ENCODE results near the gene KMT2D.

Gene KMT2D

DNA sequence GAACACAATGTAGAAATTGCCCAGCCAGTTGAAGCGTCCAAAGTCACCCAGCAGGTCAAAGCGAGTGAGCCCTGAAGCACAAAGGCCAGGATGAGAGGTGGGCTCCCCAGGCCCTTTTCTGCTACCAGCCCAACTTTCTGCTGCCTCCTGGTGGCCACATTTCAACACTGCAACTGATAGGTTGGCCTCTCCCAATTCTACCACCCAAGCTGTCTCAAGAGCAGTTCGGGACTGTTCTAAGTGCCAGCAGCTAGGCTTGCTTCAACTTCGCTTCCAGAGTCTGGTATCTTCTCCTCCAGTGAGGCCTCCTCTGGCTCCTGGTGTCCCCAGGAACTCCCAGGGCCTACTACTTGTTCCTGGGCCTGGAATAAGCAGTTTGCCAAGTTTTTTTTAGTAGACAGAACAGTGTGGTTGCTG lies 37.4 kb upstream of the KMT2D start:
- Histone ChIP-seq H3K23ac (ENCODE audit: low read length in 2 of 2) (no peak overlapping the region), H3K79me1 (replicated peaks; ENCODE audit: low read length, poor library complexity, severe bottlenecking) (peaks cover 12% of the 10 kb centered on the region), H3K9ac (ENCODE audit: low read length) (no peak overlapping the region), H2BK120ac (ENCODE audit: low read depth, low read length) (no peak overlapping the region), H3K36me3 (ENCODE audit: control insufficient read depth in 1 of 2, insufficient read depth in 2 of 2, low read depth in 1 of 2, low read length in 2 of 2) (peaks cover 45 to 65% of the 10 kb centered on the region in 2 experiments), H2AFZ (ENCODE audit: low read depth, low read length) (no peak overlapping the region), H2BK15ac (ENCODE audit: low read depth, poor library complexity, severe bottlenecking) (no peak overlapping the region), H3K18ac (ENCODE audit: low read depth in 1 of 2, low read length in 2 of 2) (no peak overlapping the region), H3K4me2 (ENCODE audit: low read length, poor library complexity, severe bottlenecking) (no peak overlapping the region), H4K8ac (ENCODE audit: low read length) (no peak overlapping the region), H3K4ac (ENCODE audit: low read depth in 1 of 2, low read length in 2 of 2) (no peak overlapping the region), H3K27me3 (ENCODE audit: control insufficient read depth in 1 of 2, insufficient read depth in 1 of 2, low read length in 2 of 2) (peaks cover 27 to 29% of the 10 kb centered on the region in 2 experiments), H2AK5ac (ENCODE audit: low read length, severe bottlenecking) (no peak overlapping the region), H2BK12ac (ENCODE audit: low read length in 2 of 2) (no peak overlapping the region), H3K4me3 (ENCODE audit: insufficient read depth in 1 of 2, low read depth in 1 of 2, low read length in 2 of 2) (no peak overlapping the region), H2BK5ac (ENCODE audit: low read depth, low read length, poor library complexity, severe bottlenecking) (no peak overlapping the region), H3K4me1 (ENCODE audit: control insufficient read depth, insufficient read depth, low read depth, low read length) (peaks cover 13% of the 10 kb centered on the region), H4K91ac (ENCODE audit: low read length) (no peak overlapping the region), H3K9me3 (ENCODE audit: control insufficient read depth, low read length) (no peaks in the 10 kb centered on the region), H3K14ac (ENCODE audit: low read length in 2 of 2) (no peak overlapping the region), H3K27ac (ENCODE audit: low read length, poor library complexity, severe bottlenecking) (no peak overlapping the region)
- DNase-seq, result peak; percentile 55
- 60% methylated on average over 4 of the region's 4 CpGs for WGBS

- Histone ChIP-seq H3K9me3 (ENCODE audit: control insufficient read depth, low read length) (no peaks in the 10 kb centered on the region), H2AFZ (ENCODE audit: low read depth, low read length) (no peak overlapping the region), H3K14ac (ENCODE audit: low read length in 2 of 2) (no peak overlapping the region), H3K4me1 (ENCODE audit: control insufficient read depth, insufficient read depth, low read depth, low read length) (peaks cover 16% of the 10 kb centered on the region), H3K4me2 (ENCODE audit: low read length, poor library complexity, severe bottlenecking) (no peak overlapping the region), H3K27me3 (ENCODE audit: control insufficient read depth in 1 of 2, insufficient read depth in 1 of 2, low read length in 2 of 2) (peaks cover 34 to 35% of the 10 kb centered on the region in 2 experiments), H2BK15ac (ENCODE audit: low read depth, poor library complexity, severe bottlenecking) (no peak overlapping the region), H2BK5ac (ENCODE audit: low read depth, low read length, poor library complexity, severe bottlenecking) (no peak overlapping the region), H4K91ac (ENCODE audit: low read length) (no peak overlapping the region), H3K9ac (ENCODE audit: low read length) (no peak overlapping the region), H3K36me3 (ENCODE audit: control insufficient read depth in 1 of 2, insufficient read depth in 2 of 2, low read depth in 1 of 2, low read length in 2 of 2) (peaks cover 39 to 58% of the 10 kb centered on the region in 2 experiments), H2AK5ac (ENCODE audit: low read length, severe bottlenecking) (no peak overlapping the region), H2BK120ac (ENCODE audit: low read depth, low read length) (no peak overlapping the region), H3K4ac (ENCODE audit: low read depth in 1 of 2, low read length in 2 of 2) (no peak overlapping the region), H2BK12ac (ENCODE audit: low read length in 2 of 2) (no peak overlapping the region), H3K27ac (ENCODE audit: low read length, poor library complexity, severe bottlenecking) (no peak overlapping the region), H3K23ac (ENCODE audit: low read length in 2 of 2) (no peak overlapping the region), H3K18ac (ENCODE audit: low read depth in 1 of 2, low read length in 2 of 2) (no peak overlapping the region), H4K8ac (ENCODE audit: low read length) (no peak overlapping the region), H3K79me1 (replicated peaks; ENCODE audit: low read length, poor library complexity, severe bottlenecking) (peaks cover 5% of the 10 kb centered on the region), H3K4me3 (ENCODE audit: insufficient read depth in 1 of 2, low read depth in 1 of 2, low read length in 2 of 2) (no peak overlapping the region)
- no peak for DNase-seq
- 94% methylated on average over 3 of the region's 3 CpGs for WGBS
These were observed 36.8 kb upstream of the KMT2D start for GRCh38 chr12:49097381-49097780.

GRCh38 chr12:49094975-49095365 lies 34.4 kb upstream of the KMT2D start:
- H2AK5ac ChIP-seq (ENCODE audit: low read length, severe bottlenecking), result no peak overlapping the region
- H3K9me3 ChIP-seq (ENCODE audit: control insufficient read depth, low read length), result no peaks in the 10 kb centered on the region
- no peak overlapping the region for H2BK12ac ChIP-seq (ENCODE audit: low read length in 2 of 2)
- no peak overlapping the region for H2BK5ac ChIP-seq (ENCODE audit: low read depth, low read length, poor library complexity, severe bottlenecking)
- H3K4me1 ChIP-seq (ENCODE audit: control insufficient read depth, insufficient read depth, low read depth, low read length), result peaks cover 28% of the 10 kb centered on the region
- no peak overlapping the region for H4K91ac ChIP-seq (ENCODE audit: low read length)
- no peaks in the 10 kb centered on the region for H3K79me1 ChIP-seq (replicated peaks; ENCODE audit: low read length, poor library complexity, severe bottlenecking)
- H3K36me3 ChIP-seq (ENCODE audit: control insufficient read depth in 1 of 2, insufficient read depth in 2 of 2, low read depth in 1 of 2, low read length in 2 of 2), result peaks cover 17 to 34% of the 10 kb centered on the region in 2 experiments
- H2BK15ac ChIP-seq (ENCODE audit: low read depth, poor library complexity, severe bottlenecking), result no peak overlapping the region
- H3K27me3 ChIP-seq (ENCODE audit: control insufficient read depth in 1 of 2, insufficient read depth in 1 of 2, low read length in 2 of 2), result peaks cover 54 to 58% of the 10 kb centered on the region in 2 experiments
- H3K4me3 ChIP-seq (ENCODE audit: insufficient read depth in 1 of 2, low read depth in 1 of 2, low read length in 2 of 2), result no peak overlapping the region
- DNase-seq, result no peak
- H3K18ac ChIP-seq (ENCODE audit: low read depth in 1 of 2, low read length in 2 of 2), result no peak overlapping the region
- H3K9ac ChIP-seq (ENCODE audit: low read length), result no peak overlapping the region
- no peak overlapping the region for H3K27ac ChIP-seq (ENCODE audit: low read length, poor library complexity, severe bottlenecking)
- H3K14ac ChIP-seq (ENCODE audit: low read length in 2 of 2), result no peak overlapping the region
- no peak overlapping the region for H4K8ac ChIP-seq (ENCODE audit: low read length)
- H2BK120ac ChIP-seq (ENCODE audit: low read depth, low read length), result no peak overlapping the region
- no peak overlapping the region for H3K4ac ChIP-seq (ENCODE audit: low read depth in 1 of 2, low read length in 2 of 2)
- H3K4me2 ChIP-seq (ENCODE audit: low read length, poor library complexity, severe bottlenecking), result no peak overlapping the region
- 84% methylated on average over 2 of the region's 2 CpGs for WGBS
- no peak overlapping the region for H3K23ac ChIP-seq (ENCODE audit: low read length in 2 of 2)
- H2AFZ ChIP-seq (ENCODE audit: low read depth, low read length), result no peak overlapping the region

GRCh38 chr12:49094160-49094974 lies 33.8 kb upstream of the KMT2D start, which contains the start of gene DHH:
TSS of gene DHH (minus strand) at chr12:49094801. CDS start at chr12:49094512, 289 bp downstream.
- no peak within 1 kb of the TSS for H4K8ac ChIP-seq (ENCODE audit: low read length)
- H2BK120ac ChIP-seq (ENCODE audit: low read depth, low read length), result no peak within 1 kb of the TSS
- peak; percentile 21 for DNase-seq
- no peak within 1 kb of the TSS for H2BK15ac ChIP-seq (ENCODE audit: low read depth, poor library complexity, severe bottlenecking)
- H3K14ac ChIP-seq (ENCODE audit: low read length in 2 of 2), result no peak within 1 kb of the TSS
- no peaks in the 10 kb centered on the region for H3K79me1 ChIP-seq (replicated peaks; ENCODE audit: low read length, poor library complexity, severe bottlenecking)
- no peak within 1 kb of the TSS for H2BK5ac ChIP-seq (ENCODE audit: low read depth, low read length, poor library complexity, severe bottlenecking)
- peaks cover 17 to 29% of the 10 kb centered on the region in 2 experiments for H3K36me3 ChIP-seq (ENCODE audit: control insufficient read depth in 1 of 2, insufficient read depth in 2 of 2, low read depth in 1 of 2, low read length in 2 of 2)
- H2AFZ ChIP-seq (ENCODE audit: low read depth, low read length), result no peak within 1 kb of the TSS
- peak within 1 kb of the TSS; percentile 16 to 53 for H3K4me3 ChIP-seq (ENCODE audit: insufficient read depth in 1 of 2, low read depth in 1 of 2, low read length in 2 of 2)
- peak within 1 kb of the TSS; percentile 60 for H3K4me2 ChIP-seq (ENCODE audit: low read length, poor library complexity, severe bottlenecking)
- peak within 1 kb of the TSS in 1 of 2 experiments; percentile 32 for H3K23ac ChIP-seq (ENCODE audit: low read length in 2 of 2)
- peaks cover 60 to 64% of the 10 kb centered on the region in 2 experiments for H3K27me3 ChIP-seq (ENCODE audit: control insufficient read depth in 1 of 2, insufficient read depth in 1 of 2, low read length in 2 of 2)
- 8% methylated on average over 44 of the region's 49 CpGs for WGBS
- no peak within 1 kb of the TSS for H3K27ac ChIP-seq (ENCODE audit: low read length, poor library complexity, severe bottlenecking)
- H3K4ac ChIP-seq (ENCODE audit: low read depth in 1 of 2, low read length in 2 of 2), result no peak within 1 kb of the TSS
- no peak within 1 kb of the TSS for H4K91ac ChIP-seq (ENCODE audit: low read length)
- H2AK5ac ChIP-seq (ENCODE audit: low read length, severe bottlenecking), result no peak within 1 kb of the TSS
- H3K9ac ChIP-seq (ENCODE audit: low read length), result no peak within 1 kb of the TSS
- no peak within 1 kb of the TSS for H3K18ac ChIP-seq (ENCODE audit: low read depth in 1 of 2, low read length in 2 of 2)
- H3K4me1 ChIP-seq (ENCODE audit: control insufficient read depth, insufficient read depth, low read depth, low read length), result peaks cover 33% of the 10 kb centered on the region
- no peak within 1 kb of the TSS for H2BK12ac ChIP-seq (ENCODE audit: low read length in 2 of 2)
- no peaks in the 10 kb centered on the region for H3K9me3 ChIP-seq (ENCODE audit: control insufficient read depth, low read length)
